ENCODE measurements around the gene GLTPD2.

GRCh38 chr17:4795168-4795567 is 6.4 kb downstream of the GLTPD2 start:
- TF ChIP-seq CTCF (conservative IDR thresholded peaks at IDR 0.05; ENCODE audit: low read depth in 2 of 2) = no peak
- TF ChIP-seq POLR2AphosphoS5 (IDR thresholded peaks at IDR 0.05; ENCODE audit: low read depth) = no peak
- no peak for TF ChIP-seq EZH2 (IDR thresholded peaks at IDR 0.05; ENCODE audit: low read depth, unreplicated experiment)
- no peak for TF ChIP-seq NANOG (IDR thresholded peaks at IDR 0.05; ENCODE audit: borderline replicate concordance)
- TF ChIP-seq ZNF114 (CRISPR knock-in tag; IDR thresholded peaks at IDR 0.05) = no peak
- no peak for TF ChIP-seq REST (IDR thresholded peaks at IDR 0.05; ENCODE audit: unreplicated experiment)
- TF ChIP-seq EZH2phosphoT487 (IDR thresholded peaks at IDR 0.05; ENCODE audit: unreplicated experiment) = no peak
- TF ChIP-seq ETS1 (IDR thresholded peaks at IDR 0.05) = no peak
- TF ChIP-seq CREB1 (CRISPR knock-in tag; IDR thresholded peaks at IDR 0.05; ENCODE audit: low read depth) = no peak
- no peak for TF ChIP-seq ZNF462 (CRISPR knock-in tag; IDR thresholded peaks at IDR 0.05)
- TF ChIP-seq JUNB (IDR thresholded peaks at IDR 0.05; ENCODE audit: unreplicated experiment) = no peak
- TF ChIP-seq ZNF331 (CRISPR knock-in tag; IDR thresholded peaks at IDR 0.05; ENCODE audit: low read depth) = no peak

All from GM23338 (cell line).